ENCODE results near the gene C5orf34. TPM values are rescaled to one million over a fixed set of nuclear protein-coding genes. Genes with fewer than 3 reads are reported as not detected.

C5orf34 gene
- polyA plus RNA-seq, 1 of the 3 experiments (the other 2 are of a cell fraction) = 2.9 TPM

DNA sequence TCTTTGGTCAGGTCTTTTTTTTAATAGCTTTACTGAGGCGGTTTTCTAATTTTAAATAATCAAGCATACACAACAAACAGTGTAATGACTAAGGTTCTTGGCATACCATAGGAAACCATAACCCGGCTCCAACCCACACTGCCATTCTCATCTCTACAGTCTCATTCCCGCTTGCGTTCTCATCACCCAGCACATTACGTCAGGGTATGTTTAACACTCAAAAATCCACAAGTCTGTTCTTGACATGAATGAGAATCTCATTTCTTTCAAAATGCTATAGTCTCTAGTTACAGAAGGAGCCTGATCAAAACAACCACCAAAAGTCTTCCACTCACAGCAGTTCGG, 505 bp downstream of the C5orf34 start:
- DNase-seq = peak; percentile 51

GRCh38 chr5:43514025-43514424, 923 bp downstream of the C5orf34 start:
- Histone ChIP-seq H3K36me3 (replicated peaks in 1 of 2; ENCODE audit: control insufficient read depth in 1 of 2, insufficient read depth in 2 of 2, low read length in 1 of 2) (no peaks in the 10 kb centered on the region), H3K9ac (peak overlapping the region; percentile 97), H3F3A (replicated peaks; ENCODE audit: insufficient read depth) (peaks cover 7% of the 10 kb centered on the region), H3K4me2 (peak overlapping the region; percentile 89), H4K20me1 (ENCODE audit: insufficient read depth) (no peaks in the 10 kb centered on the region), H3K4me1 (ENCODE audit: control insufficient read depth in 1 of 2, insufficient read depth in 2 of 2, low read depth in 1 of 2, low read length in 1 of 2) (peaks cover 0 to 11% of the 10 kb centered on the region in 2 experiments; a peak in 2 of 4 replicates), H3K27ac (ENCODE audit: low read depth in 2 of 2, low read length in 1 of 2) (peak overlapping the region; percentile 91 to 96), H3K4me3 (ENCODE audit: low read depth in 2 of 2, low read length in 1 of 2) (peak overlapping the region; percentile 76 to 96), H3K9me2 (no peaks in the 10 kb centered on the region), H3K79me2 (ENCODE audit: insufficient read depth) (peaks cover 26% of the 10 kb centered on the region; the same call in 1 of the 2 replicates), H2AFZ (ENCODE audit: low read depth) (peak overlapping the region; percentile 99), H3K9me3 (no peaks in the 10 kb centered on the region), H3K27me3 (ENCODE audit: insufficient read depth) (no peaks in the 10 kb centered on the region)
- no peak for DNase-seq
- CTCF ChIA-PET = interaction anchor here (2.6 kb wide), 1 partner anchor 30 kb away, joined by 13 read pairs; the partner anchor contains the start of gene TMEM267
- POLR2A ChIA-PET = interaction anchor here (1.0 kb wide), 1 partner anchor 15 kb away, joined by 4 read pairs; no protein-coding TSS in a partner anchor
- 15% methylated on average over 4 of the region's 4 CpGs for WGBS (ENCODE audit: low lambda C conversion rate)
- TF ChIP-seq MXI1 (IDR thresholded peaks at IDR 0.05; ENCODE audit: low read depth, low read length) (no peak), NRF1 (IDR thresholded peaks at IDR 0.05; ENCODE audit: low read depth, low read length) (no peak), EZH2phosphoT487 (IDR thresholded peaks at IDR 0.05; ENCODE audit: borderline replicate concordance, low read depth) (no peak), POLR2AphosphoS5 (IDR thresholded peaks at IDR 0.05; ENCODE audit: low read depth, low read length) (no peak), RXRA (IDR thresholded peaks at IDR 0.05; ENCODE audit: borderline replicate concordance, low read depth) (no peak), ELF1 (IDR thresholded peaks at IDR 0.05) (no peak), NFIC (IDR thresholded peaks at IDR 0.05; ENCODE audit: borderline replicate concordance) (no peak), RAD21 (IDR thresholded peaks at IDR 0.05; ENCODE audit: low read length) (no peak), USF1 (IDR thresholded peaks at IDR 0.05; ENCODE audit: borderline replicate concordance, low read depth) (no peak), YY1 (IDR thresholded peaks at IDR 0.05; ENCODE audit: low read depth) (no peak), GABPA (IDR thresholded peaks at IDR 0.05; ENCODE audit: low read depth) (no peak), SIN3A (IDR thresholded peaks at IDR 0.05; ENCODE audit: borderline replicate concordance, low read depth, low read length) (no peak), IRF3 (IDR thresholded peaks at IDR 0.05; ENCODE audit: low read depth, low read length) (no peak)
- TF ChIP-seq, protein P1, sequence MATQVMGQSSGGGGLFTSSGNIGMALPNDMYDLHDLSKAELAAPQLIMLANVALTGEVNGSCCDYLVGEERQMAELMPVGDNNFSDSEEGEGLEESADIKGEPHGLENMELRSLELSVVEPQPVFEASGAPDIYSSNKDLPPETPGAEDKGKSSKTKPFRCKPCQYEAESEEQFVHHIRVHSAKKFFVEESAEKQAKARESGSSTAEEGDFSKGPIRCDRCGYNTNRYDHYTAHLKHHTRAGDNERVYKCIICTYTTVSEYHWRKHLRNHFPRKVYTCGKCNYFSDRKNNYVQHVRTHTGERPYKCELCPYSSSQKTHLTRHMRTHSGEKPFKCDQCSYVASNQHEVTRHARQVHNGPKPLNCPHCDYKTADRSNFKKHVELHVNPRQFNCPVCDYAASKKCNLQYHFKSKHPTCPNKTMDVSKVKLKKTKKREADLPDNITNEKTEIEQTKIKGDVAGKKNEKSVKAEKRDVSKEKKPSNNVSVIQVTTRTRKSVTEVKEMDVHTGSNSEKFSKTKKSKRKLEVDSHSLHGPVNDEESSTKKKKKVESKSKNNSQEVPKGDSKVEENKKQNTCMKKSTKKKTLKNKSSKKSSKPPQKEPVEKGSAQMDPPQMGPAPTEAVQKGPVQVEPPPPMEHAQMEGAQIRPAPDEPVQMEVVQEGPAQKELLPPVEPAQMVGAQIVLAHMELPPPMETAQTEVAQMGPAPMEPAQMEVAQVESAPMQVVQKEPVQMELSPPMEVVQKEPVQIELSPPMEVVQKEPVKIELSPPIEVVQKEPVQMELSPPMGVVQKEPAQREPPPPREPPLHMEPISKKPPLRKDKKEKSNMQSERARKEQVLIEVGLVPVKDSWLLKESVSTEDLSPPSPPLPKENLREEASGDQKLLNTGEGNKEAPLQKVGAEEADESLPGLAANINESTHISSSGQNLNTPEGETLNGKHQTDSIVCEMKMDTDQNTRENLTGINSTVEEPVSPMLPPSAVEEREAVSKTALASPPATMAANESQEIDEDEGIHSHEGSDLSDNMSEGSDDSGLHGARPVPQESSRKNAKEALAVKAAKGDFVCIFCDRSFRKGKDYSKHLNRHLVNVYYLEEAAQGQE (IDR thresholded peaks at IDR 0.05; ENCODE audit: low read depth, low read length) = no peak
- TF ChIP-seq, protein P2, sequence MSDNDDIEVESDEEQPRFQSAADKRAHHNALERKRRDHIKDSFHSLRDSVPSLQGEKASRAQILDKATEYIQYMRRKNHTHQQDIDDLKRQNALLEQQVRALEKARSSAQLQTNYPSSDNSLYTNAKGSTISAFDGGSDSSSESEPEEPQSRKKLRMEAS (IDR thresholded peaks at IDR 0.05; ENCODE audit: low read depth) = no peak
- TF ChIP-seq, protein P3, sequence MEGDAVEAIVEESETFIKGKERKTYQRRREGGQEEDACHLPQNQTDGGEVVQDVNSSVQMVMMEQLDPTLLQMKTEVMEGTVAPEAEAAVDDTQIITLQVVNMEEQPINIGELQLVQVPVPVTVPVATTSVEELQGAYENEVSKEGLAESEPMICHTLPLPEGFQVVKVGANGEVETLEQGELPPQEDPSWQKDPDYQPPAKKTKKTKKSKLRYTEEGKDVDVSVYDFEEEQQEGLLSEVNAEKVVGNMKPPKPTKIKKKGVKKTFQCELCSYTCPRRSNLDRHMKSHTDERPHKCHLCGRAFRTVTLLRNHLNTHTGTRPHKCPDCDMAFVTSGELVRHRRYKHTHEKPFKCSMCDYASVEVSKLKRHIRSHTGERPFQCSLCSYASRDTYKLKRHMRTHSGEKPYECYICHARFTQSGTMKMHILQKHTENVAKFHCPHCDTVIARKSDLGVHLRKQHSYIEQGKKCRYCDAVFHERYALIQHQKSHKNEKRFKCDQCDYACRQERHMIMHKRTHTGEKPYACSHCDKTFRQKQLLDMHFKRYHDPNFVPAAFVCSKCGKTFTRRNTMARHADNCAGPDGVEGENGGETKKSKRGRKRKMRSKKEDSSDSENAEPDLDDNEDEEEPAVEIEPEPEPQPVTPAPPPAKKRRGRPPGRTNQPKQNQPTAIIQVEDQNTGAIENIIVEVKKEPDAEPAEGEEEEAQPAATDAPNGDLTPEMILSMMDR (IDR thresholded peaks at IDR 0.05) = no peak

More for the DNA sequence above, 505 bp downstream of the C5orf34 start:
- Histone ChIP-seq H3K9ac (peak overlapping the region; percentile 97), H3K4me3 (ENCODE audit: low read depth in 2 of 2, low read length in 1 of 2) (peak overlapping the region; percentile 76 to 96), H2AFZ (ENCODE audit: low read depth) (peak overlapping the region; percentile 99), H3K4me2 (peak overlapping the region; percentile 89), H3K27ac (ENCODE audit: low read depth in 2 of 2, low read length in 1 of 2) (peak overlapping the region; percentile 91 to 96), H3F3A (replicated peaks; ENCODE audit: insufficient read depth) (peaks cover 7% of the 10 kb centered on the region), H3K79me2 (ENCODE audit: insufficient read depth) (peaks cover 26% of the 10 kb centered on the region; the same call in 1 of the 2 replicates), H3K9me3 (no peaks in the 10 kb centered on the region), H4K20me1 (ENCODE audit: insufficient read depth) (no peaks in the 10 kb centered on the region), H3K4me1 (ENCODE audit: control insufficient read depth in 1 of 2, insufficient read depth in 2 of 2, low read depth in 1 of 2, low read length in 1 of 2) (peaks cover 0 to 11% of the 10 kb centered on the region in 2 experiments; a peak in 2 of 4 replicates), H3K9me2 (no peaks in the 10 kb centered on the region), H3K36me3 (replicated peaks in 1 of 2; ENCODE audit: control insufficient read depth in 1 of 2, insufficient read depth in 2 of 2, low read length in 1 of 2) (no peaks in the 10 kb centered on the region), H3K27me3 (ENCODE audit: insufficient read depth) (no peaks in the 10 kb centered on the region)
- ChIA-PET POLR2A (interaction anchor here (1.2 to 1.7 kb wide), 4 partner anchors 9 to 88 kb away, joined by 6 to 28 read pairs (median 12); partner anchors contain the start of genes NNT and TMEM267), CTCF (interaction anchor here (1.6 to 2.6 kb wide), 2 partner anchors 30 to 42 kb away, joined by 6 to 13 read pairs; partner anchors contain the start of genes PAIP1 and TMEM267)
- TF ChIP-seq NRF1 (IDR thresholded peaks at IDR 0.05; ENCODE audit: low read depth, low read length) = no peak
- WGBS (ENCODE audit: low lambda C conversion rate) = 2% methylated on average over 6 of the region's 6 CpGs
